HG03521 (cell line): ENCODE results near the gene COQ8B.
A peak's percentile ranks its signal among the peaks of the same experiment; 100 is the strongest.
"Not testable (repeated sequence)": the region's sequence is repeated elsewhere in the genome, so short reads cannot be mapped to it uniquely, and the experiment has no call there.

Experiments used
- ATAC-seq: cut with Tn5 transposase; IDR thresholded peaks from one replicate; pipeline ENCODE4 v1.9.1; 2021; ENCODE audit warnings: mild to moderate bottlenecking, moderate library complexity; ENCODE audit not compliant: unreplicated experiment

The COQ8B gene

DNA sequence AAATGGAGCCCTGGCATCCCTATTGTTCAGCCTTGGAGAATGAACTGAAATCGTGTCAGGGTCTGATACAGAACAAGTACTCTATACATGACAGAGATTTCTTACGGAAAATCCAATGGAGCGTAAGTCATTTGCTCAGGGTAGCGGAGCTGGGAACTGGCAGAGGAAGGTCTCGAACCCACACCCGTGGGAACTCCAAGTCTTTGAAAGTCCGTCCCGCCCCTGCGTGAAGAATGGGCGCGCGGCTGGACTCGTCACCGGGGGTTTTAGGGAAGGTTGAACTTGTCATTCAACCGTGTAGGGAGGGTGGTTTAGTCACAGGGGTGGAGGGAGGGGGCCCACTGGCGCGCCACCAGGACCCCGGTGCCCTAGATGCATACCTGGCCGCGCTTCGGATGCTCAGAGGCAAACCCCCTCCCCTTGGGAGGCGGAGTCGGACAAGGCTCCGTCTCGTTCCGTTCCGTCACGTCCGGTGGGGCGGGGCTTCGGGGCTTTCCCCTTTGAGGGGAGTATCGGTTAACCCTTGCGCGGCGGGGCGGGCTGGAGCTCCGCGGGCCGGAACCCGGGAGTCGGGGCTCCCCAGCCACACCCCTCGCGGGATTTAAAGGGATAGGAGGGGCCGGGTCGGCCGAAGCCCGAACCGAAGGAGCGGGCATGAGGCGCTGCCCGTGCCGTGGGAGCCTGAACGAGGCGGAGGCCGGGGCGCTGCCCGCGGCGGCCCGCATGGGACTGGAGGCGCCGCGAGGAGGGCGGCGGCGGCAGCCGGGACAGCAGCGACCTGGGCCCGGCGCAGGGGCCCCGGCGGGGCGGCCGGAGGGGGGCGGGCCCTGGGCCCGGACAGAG, at the start of gene COQ8B, which contains the start of gene ITPKC:
TSS of gene COQ8B (minus strand) at position 405 of the 843 bp plus-strand sequence. CDS start 2,254 bp downstream, outside the sequence.
TSS of gene ITPKC (plus strand) at position 631 of the 843 bp plus-strand sequence. CDS start at position 655, 24 bp downstream.
- ATAC-seq = peak; percentile 68

DNA sequence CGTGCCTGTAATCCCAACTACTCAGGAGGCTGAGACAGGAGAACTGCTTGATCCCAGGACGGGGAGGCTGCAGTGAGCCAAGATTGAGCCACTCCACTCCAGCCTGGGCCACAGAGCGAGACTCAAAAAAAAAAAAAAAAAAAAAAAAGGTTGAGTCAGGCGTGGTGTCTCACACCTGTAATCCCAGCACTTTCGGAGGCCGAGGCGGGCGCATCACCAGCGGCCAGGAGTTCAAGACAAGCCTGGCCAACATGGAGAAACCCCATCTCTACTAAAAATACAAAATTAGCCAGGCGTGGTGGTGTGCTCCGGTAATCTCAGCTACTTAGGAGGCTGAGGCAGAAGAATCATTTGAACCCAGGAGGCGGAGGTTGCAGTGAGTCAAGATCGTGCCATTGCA, 49.7 kb upstream of the COQ8B start:
- ATAC-seq = not testable (repeated sequence)

DNA sequence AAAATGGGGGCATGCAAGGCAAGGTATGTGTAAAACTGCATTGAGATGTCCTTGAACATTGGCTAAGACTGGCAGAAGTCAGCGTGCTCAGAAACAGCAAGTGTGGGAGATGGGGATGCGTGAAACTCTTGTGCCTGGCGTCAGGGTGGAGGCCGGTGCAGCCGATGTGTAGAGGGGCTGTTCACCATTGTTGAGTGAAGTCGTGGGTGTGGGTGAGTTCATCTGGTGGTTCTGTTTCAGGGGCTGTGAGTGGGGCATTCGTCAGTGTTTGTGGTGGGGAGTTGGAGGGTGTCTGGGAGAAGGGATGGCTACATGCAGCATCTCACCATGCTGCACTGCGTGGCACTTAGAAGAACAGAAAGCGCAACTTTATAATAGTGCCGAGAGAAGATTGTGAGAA, 47.3 kb upstream of the COQ8B start:
- no peak for ATAC-seq

DNA sequence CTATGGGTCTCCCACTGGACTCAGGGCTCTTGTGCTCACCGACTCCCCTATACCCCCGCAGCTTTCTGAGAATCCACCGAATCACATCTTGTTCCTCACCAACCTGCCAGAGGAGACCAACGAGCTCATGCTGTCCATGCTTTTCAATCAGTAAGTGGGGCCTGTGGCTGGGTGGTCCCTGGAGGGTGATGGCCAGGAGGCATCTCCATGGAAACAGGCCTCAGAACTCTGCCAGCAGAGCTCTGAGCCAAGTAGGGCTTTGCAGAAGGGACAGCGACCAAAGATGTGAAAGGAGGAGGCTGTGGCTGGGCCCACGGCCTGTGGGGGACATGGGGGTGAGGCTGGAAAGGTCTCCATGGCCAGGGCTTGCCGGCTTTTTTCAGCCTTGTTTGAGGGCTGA, 46.8 kb upstream of the COQ8B start:
- ATAC-seq = no peak

DNA sequence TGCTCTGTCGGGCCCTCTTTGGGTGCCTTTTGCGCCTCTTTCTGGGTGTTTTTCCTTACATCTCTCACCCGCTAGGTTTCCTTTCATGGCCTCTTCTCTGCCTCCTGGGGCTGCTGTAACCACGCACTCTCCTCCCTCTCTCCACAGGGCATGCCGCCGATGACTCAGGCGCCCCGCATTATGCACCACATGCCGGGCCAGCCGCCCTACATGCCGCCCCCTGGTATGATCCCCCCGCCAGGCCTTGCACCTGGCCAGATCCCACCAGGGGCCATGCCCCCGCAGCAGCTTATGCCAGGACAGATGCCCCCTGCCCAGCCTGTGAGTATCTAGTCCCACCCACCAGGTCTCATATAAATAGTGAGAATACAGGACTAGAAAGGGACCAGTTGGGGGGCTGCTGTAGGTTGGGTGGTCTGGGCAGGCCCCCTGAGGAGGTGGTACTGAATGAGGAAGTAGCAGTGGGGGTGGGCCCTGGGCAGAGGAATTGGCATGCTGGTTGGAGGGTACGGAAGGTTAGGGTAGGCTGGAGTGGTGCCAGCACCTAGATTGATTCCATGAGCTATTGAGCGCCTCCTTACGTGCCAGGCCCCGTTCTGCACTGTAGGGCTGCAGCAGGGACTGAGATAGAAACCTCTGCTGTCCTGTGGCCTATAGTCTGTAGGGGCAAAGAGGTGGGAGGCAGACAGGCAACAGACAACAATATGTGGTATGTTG, 46.2 kb upstream of the COQ8B start:
- no peak for ATAC-seq

DNA sequence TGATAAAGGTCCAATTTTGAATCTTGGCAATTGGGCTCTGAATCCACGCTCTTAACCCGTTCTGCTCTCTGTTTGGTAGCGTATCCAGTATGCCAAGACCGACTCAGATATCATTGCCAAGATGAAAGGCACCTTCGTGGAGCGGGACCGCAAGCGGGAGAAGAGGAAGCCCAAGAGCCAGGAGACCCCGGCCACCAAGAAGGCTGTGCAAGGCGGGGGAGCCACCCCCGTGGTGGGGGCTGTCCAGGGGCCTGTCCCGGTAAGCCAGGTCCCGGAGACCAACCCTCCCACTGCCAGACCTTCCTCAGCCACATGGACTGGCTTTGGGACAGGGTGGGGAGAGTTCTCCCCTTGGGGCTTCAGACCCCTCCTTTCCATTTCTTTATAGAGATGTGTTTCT, 42.7 kb upstream of the COQ8B start:
- ATAC-seq = no peak

DNA sequence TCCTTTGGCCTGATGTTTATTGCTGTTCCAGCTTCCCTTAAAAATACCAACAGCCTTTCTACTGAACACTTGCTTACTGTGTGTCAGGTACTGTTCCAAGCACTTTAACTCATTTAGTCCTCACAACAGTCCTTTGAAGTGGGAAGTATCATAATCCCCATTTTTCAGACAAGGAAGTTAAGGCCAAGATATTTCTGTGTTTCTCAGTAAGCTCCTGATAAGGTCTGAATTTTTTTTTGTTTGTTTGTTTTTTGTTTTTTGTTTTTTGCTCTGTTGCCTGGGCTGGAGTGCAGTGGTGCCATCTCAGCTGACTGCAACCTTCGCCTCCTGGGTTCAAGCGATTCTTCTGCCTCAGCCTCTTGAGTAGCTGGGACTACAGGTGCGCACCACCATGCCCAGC, 41.8 kb upstream of the COQ8B start:
- no peak for ATAC-seq

DNA sequence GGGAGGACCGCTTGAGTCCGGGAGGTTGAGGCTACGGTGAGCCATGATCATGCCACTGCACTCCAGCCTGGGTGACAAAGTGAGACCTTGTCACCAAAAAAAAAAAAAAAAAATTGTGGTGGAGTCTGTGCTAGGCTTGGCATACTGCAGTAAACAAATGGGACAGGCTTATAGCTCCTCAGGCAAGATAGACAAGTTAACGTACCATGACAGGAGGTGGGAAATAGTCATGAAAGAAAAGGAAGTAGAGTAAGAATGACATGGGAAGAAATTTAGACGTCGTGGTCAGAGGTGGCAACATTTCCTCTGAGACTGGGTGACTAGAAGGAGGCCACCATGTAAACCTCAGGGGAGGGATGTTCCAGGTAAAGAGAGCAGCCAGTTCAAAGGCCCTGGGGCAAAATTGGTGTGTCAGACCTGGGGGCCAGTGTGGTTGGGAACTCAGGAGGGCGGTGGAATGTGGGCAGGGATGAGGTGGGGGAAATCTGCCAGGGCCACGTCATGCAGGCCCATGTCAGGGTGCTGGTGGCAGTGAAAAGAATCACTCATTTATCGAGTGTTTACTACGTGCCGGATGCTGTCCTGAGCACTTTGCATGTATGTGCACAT, 39.9 kb upstream of the COQ8B start:
- ATAC-seq = no peak

DNA sequence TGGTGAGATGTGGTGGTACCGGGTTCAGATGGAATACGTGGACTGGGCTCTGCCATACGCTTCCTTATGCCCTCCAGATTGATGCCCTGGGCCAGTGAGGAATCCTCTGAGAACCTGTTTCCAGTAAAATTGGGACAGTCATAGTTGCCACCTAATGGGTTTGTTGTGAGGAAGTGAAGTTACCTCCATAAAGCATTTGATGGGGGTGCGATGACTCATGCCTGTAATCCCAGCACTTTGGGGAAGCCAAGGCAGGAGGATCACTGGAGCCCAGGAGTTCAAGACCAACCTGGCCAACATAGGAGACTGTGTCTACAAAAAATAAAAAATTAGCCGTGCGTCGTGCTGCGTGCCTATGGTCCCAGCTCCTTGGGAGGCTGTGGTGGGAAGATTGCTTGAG, 39.1 kb upstream of the COQ8B start:
- ATAC-seq = no peak

DNA sequence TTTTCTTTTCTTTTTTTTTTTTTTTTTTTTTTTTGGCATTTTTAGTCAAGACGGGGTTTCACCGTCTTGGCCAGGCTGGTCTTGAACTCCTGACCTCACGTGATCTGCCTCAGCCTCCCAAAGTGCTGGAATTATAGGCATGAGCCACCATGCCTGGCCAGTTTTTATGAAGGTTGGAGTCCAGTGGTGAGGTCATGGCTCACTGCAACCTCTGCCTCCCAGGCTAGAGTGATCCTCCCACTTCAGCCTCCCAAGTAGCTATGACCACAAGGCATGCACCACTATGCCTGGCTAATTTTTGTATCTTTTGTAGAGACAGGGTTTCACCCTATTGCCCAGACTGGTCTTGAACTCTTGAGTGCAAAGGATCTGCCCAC, 38.5 kb upstream of the COQ8B start:
- no peak for ATAC-seq

DNA sequence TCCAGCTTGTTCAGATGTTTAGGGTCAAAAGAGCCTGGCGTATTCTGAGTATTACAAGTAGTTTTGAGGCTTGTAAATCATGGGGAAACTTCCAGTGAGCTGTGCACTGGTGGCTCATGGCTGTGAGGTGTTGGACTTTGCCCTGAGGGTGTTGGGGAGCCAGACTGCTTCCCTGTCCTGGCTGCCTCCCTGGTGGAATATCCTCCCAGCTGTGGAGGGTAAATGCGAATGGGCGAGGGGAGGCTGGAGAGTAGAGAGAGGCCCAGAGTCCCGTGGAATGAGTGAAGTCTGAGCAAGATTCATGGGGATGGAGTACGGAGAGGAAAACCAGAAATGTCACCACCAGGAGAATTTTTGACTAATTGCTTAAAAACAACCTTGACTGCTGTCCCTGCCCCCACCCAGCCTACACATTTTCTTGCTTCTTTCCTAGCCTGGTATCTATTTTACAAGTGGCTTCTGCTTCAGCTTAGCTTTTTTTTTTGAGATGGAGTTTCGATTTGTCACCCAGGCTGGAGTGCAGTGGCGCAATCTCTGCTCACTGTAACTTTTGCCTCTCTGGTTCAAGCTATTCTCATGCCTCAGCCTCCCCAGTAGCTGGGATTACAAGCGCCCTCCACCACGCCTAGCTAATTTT, 38.0 kb upstream of the COQ8B start:
- ATAC-seq = no peak

DNA sequence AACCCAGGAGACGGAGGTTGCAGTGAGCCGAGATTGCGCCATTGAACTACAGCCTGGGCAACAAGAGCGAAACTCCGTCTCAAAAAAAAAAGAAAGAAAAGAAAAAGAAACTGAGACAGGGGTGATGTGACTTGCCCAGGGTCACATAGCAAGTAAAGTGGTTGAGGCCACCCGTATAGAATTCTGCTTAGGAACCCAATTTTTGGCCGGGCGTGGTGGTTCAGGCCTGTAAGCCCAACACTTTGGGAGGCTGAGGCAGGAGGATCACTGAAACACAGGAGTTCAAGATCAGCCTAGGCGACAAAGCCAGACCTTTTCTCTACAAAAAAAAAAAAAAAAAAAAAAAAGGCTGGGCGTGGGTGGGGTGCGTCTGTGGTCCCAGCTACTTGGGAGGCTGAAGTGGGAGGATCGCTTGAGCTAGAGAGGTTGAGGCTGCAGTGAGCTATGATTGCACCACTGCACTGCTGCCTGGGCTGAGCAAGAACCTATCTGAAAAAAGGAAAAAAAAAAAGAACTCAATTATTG, 35.6 kb upstream of the COQ8B start:
- no peak for ATAC-seq

DNA sequence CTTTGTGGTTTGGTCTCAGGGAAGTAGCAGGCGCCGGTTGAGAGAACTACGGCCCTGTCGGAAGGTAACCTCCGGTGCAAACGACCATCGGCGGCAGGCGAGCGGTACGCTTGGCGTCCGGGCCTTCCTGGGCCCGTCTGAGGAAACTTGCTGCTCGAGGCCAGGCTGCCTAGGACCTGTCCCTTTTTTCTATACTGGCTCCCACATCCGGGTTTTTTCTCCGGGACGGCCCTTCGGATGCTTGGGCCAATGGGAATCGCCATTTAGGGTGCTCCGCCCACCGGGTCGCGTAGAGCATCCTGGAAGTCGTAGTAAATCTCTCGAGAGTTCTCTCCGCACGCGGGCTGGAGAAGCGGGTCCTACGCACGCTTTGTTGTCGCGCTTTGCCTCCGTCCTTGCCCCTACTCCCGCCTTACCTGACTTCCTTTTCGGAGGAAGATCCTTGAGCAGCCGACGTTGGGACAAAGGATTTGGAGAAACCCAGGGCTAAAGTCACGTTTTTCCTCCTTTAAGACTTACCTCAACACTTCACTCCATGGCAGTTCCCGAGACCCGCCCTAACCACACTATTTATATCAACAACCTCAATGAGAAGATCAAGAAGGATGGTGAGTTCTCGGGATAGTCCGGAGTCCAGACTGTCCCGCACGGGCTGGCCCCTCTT, 34.3 kb upstream of the COQ8B start, which contains the start of gene SNRPA:
TSS of gene SNRPA (plus strand) at position 330 of the 664 bp plus-strand sequence. CDS start at position 536, 206 bp downstream.
- peak; percentile 54 for ATAC-seq

DNA sequence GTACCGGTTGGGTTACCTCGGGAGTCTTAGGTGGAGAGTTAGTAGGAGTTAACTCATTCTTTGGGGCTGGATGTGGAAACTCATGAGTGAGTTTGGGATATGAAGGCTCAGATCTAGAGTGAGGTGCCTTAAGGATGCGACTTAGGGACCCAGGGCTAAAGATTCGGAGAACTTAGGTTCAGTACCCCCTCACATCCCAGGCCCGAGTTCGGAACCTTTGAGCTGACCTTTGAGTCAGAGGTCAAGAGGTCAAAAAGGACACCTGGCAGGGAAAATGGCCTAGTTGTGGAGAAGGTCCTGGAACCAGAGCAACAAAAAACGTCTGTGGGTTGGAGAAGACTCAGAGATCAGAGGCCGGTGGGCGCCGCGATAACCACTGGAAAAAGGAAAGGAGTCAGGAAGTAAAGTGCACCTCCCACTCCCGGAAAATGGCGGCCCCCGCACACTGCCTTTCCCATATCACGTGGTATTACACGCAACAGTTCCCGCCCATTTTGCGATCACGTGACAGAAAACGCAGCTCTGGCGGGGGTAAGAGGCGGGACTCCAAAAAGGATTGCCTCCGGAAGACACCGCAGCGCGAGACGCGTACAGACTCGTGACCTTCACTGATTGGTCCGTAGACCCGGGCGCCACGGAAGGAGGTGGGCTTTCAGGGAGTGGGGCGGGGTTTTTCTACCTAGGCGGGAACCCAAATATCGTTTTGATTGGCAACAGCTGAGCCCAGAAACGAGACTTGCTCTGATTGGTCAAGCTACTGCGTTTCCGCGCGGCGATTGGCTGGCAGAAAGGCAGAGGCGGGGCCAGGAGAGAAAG, 33.6 kb upstream of the COQ8B start, which contains the start of gene ACTMAP:
TSS of gene ACTMAP (minus strand) at position 420 of the 816 bp plus-strand sequence. CDS start 674 bp downstream, outside the sequence.
- peak; percentile 80 for ATAC-seq

DNA sequence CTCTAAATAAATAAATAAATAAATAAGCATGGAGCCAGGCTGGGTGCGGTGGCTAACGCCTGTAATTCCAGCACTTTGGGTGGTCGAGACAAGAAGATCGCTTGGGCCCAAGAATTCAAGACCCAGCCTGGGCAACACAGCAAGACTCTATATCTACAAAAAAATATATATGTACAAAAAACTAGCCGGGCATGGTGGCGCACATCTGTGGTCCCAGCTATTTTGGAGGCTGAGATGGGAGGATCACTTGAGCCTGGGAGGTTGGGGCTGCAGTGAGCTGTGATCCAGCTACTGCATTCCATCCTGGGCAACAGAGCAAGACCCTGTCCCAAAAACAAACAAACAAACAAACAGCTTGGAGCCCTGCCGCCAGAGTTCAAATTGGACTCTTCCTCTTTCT, 30.9 kb upstream of the COQ8B start:
- no peak for ATAC-seq

DNA sequence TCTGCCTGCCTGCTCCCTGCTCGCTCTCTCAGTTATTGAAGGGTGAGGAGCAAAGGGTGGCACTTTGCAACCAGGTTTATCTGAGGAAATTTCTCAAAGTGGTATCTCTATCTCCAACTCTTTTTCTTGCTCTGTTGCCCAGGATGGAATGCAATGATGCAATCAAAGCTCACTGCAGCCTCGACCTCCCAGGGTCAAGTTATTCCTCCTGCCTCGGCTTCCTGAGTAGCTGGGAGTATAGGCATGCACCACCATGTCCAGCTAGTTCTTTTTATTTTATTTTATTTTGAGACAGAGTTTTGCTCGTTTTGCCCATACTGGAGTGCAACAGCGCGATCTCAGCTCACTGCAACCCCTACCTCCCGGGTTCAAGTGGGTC, 28.7 kb upstream of the COQ8B start:
- ATAC-seq = no peak

DNA sequence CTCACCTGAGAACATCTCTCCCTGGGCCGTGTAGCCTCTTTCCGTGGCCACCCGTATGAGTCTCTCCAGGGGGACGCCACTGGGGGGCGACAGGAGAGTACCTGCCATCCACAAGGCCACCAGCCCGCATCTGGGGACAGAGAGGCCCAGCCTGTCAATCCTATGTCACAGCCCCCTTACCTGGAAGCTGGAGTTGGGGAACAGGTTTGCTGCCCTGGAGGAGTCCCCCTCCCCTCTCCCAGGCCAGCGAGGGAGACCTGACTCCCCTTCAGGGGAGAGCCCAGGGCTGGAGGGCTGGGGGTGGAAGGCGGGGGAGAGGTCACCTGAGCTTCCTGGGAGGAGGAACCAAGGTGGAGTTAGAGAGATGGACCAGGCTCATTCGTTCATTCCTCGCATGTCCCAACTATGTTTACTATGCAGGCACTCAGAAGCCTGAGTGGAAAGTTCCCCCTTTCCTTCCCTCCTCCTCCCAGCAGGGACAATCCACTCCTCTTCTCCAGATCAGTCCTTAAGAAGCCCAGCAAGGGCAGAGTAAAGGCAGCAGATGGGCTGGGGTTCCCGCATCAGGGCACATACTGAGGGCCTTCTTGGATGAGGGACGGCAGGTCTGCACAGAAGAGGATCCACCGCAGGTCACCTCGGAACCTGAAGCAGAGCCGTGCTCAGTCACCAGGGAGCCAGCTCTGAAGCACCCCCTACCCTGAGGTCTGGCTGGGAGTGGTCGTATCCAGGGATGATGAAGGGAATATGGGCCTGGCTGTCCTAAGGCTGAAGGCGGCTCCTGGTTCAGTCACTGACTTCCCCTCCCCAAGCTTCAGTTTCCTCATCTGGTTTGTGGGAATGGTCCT, 28.1 kb upstream of the COQ8B start:
- no peak for ATAC-seq

DNA sequence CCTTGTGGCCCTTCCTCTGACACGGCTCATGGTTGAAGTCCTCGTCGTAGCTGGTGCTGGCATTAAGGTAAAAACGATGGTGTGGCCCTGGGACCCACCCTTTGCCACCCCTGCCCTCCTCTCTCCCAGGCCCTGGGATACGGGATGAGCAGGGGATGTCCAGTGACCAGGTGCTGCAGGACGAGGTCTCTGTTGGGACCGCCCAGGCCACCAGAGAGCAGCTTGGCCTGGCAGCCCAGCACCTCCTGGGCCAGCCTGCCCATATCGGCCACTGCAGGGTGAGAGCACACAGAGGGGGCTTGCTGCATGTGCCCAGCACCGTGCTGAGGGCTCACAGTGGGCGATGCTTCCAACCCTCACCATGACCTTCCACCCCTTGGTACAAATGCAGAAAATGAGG, 27.2 kb upstream of the COQ8B start:
- no peak for ATAC-seq
